NB4 (cell line): ENCODE measurements around the gene CASKIN1.

Source experiments
- DNase-seq: peaks from one replicate; pipeline ENCODE4 v3.0.0; 2010; ENCODE audit warnings: low read depth
- H3K4me3 ChIP-seq: one replicate; pipeline ENCODE4 v1.5.1; 2011; ENCODE audit warnings: mild to moderate bottlenecking, low read depth, low read length, moderate library complexity
- CTCF ChIP-seq: IDR thresholded peaks from one replicate; pipeline ENCODE4 v1.5.1; 2012; ENCODE audit warnings: low read depth, low read length
- MAX ChIP-seq: IDR thresholded peaks from 2 replicates; pipeline ENCODE4 v1.6.1; 2011; ENCODE audit warnings: low read depth, low read length
- MYC ChIP-seq: IDR thresholded peaks from 2 replicates; pipeline ENCODE4 v1.6.1; 2011; ENCODE audit warnings: low read depth, low read length
- POLR2A ChIP-seq: IDR thresholded peaks from 2 replicates; pipeline ENCODE4 v1.6.1; 2011; ENCODE audit warnings: mild to moderate bottlenecking; ENCODE audit not compliant: insufficient read length; ENCODE audit errors: extremely low read depth

CASKIN1 gene

GRCh38 chr16:2177561-2177960, 18.8 kb downstream of the CASKIN1 start:
- no peak for DNase-seq
- H3K4me3 ChIP-seq: no peak overlapping the region
- TF ChIP-seq POLR2A (no peak), MYC (no peak), CTCF (no peak), MAX (no peak)

- H3K4me3 ChIP-seq: no peak overlapping the region
- TF ChIP-seq CTCF (no peak), POLR2A (no peak), MYC (no peak), MAX (no peak)
These were observed 19.3 kb downstream of the CASKIN1 start for GRCh38 chr16:2177101-2177500.

GRCh38 chr16:2176047-2176446, 20.4 kb downstream of the CASKIN1 start:
- TF ChIP-seq CTCF: no peak
- H3K4me3 ChIP-seq: no peak overlapping the region
- DNase-seq: no peak

More at GRCh38 chr16:2177101-2177500, 19.3 kb downstream of the CASKIN1 start:
- DNase-seq: no peak

GRCh38 chr16:2175454-2175853, 21.0 kb downstream of the CASKIN1 start:
- DNase-seq: no peak
- TF ChIP-seq MYC: no peak
- TF ChIP-seq MAX: no peak
- no peak for TF ChIP-seq CTCF
- TF ChIP-seq POLR2A: no peak
- H3K4me3 ChIP-seq: no peak overlapping the region

GRCh38 chr16:2174396-2175131, 21.8 kb downstream of the CASKIN1 start:
- DNase-seq: no peak
- TF ChIP-seq MYC: no peak
- TF ChIP-seq MAX: no peak
- no peak for TF ChIP-seq CTCF
- no peak for TF ChIP-seq POLR2A
- H3K4me3 ChIP-seq: no peak overlapping the region

- H3K4me3 ChIP-seq: no peak overlapping the region
- DNase-seq: no peak
- TF ChIP-seq MYC (no peak), CTCF (no peak), POLR2A (no peak), MAX (no peak)
These were observed 22.5 kb downstream of the CASKIN1 start for GRCh38 chr16:2173916-2174315.
